Fibroblast of skin of abdomen (primary cell): ENCODE results near the gene GTF2I. TPM values are rescaled to one million over a fixed set of nuclear protein-coding genes. Genes with fewer than 3 reads are reported as not detected.
"Not testable (repeated sequence)": the region's sequence is repeated elsewhere in the genome, so short reads cannot be mapped to it uniquely, and the experiment has no call there.

Source experiments
- DNase-seq: peaks from one replicate; pipeline ENCODE4 v3.0.0-alpha.2; 2013
- polyA plus RNA-seq, 2 experiments: library from polyadenylated mRNA; unstranded; fragments of 120-200 nt; gene quantifications; one replicate each; pipeline ENCODE4 v1.2.1, GENCODE V29; 2013; ENCODE audit not compliant: insufficient read length in 2 of 2

Gene GTF2I
- polyA plus RNA-seq (2013, experiment 1 of 2; ENCODE audit: insufficient read length) = 108 TPM
- polyA plus RNA-seq (2013, experiment 2 of 2; ENCODE audit: insufficient read length) = 111 TPM

DNA sequence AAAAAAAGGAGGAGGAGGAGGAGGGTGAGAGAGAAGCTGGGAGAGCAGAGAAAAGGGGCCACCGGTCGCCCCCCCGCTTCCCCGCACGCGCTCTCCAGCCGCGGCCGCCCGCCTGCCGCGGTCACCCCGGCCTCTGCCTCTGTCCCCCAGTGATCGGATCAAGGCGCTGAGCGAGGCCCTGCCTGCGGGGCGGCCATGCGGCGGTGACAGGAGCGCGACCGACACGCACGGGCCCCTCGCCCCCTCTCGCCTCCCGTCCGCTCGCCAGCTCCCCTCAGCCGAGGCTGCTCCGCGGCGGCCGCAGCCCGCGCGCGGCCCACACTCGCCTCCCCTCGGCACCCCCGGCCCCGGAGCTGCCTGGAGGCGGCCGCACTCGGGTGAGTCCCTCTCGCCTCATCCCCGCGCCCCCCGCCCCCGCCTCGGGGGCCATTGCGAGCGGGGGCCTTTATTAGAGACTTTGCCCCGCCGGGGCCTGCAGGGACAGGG is at the start of gene GTF2I:
Gene GTF2I (plus strand): TSS at position 27 of the 486 bp plus-strand sequence. CDS start 31,411 bp downstream, outside the sequence.
- DNase-seq = no peak

DNA sequence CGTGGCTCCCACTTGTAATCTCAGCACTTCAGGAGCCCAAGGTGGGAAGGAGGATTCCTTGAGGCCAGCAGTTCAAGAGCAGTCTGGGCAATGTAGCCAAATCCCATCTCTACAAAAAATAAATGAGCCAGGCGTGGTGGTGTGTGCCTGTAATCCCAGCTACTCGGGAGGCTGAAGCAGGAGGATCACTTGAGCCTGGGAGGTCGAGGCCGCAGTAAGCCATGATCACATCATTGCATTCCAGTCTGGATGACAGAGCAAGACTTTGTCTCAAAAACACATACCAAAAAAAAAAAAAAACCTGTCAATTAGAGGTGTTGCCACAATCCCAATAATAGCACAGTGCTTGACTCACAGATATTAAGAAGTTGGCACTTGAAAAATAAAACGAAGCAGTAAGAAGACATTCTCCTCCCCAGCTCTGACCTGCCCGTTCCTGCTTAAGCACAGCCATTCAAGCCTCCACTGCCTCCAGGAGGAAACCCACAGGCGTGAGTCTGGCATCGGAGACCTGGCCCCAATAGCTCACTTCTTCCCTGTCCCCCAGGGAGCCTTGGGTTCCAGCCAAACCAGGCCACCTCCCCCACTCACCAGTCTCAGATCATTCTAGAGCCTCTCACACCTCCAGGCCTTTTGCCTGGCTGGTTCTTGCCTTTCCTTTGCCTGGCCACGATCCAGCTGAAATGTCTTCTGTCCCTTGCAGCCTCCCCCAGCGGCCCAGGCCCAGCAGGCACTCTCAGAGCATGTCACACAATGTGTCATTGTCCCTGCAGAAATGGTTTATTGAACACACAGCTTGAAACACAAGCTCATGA is 45.3 kb upstream of the GTF2I start:
- peak; percentile 28 for DNase-seq

DNA sequence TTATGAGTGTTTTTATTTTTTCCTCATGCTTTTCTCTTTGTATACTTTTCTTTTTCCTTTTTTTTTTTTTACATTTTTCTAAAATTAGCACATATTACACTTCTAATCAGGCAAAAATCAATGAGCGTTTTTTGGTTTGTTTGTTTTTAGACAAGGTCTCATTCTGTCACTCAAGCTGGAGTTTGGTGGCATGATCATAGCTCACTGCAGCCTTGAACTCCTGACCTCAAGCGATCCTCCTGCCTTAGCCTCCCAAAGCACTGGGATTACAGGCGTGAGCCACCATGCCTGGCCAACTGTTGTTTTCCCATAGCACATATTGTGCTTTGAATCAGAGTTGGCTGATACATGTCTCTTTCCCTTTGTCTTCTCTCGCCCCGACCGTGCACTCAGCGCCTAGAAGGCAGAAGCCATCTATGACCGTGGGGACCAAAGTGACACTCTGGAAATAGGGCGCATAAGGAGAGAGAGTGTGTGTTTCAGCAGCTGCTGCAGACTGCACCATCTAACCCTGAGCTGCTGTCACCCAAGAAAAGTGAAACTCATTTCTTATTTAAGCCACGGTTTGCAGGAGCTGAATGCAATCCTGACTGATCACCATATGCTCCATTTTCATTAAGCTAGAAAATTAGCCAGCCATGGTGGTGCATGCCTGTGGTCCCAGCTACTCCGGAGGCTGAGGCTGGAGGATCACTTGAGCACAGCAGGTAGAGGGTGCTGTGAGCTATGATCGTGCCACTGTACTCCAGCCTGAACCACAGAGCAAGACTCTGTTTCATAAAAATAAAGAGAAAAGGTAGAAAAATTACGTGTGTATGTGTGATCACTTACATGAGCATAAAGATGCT is 41.4 kb upstream of the GTF2I start:
- DNase-seq = no peak

- no peak for DNase-seq
These were observed 40.3 kb upstream of the GTF2I start for GRCh38 chr7:74617180-74617744.

DNA sequence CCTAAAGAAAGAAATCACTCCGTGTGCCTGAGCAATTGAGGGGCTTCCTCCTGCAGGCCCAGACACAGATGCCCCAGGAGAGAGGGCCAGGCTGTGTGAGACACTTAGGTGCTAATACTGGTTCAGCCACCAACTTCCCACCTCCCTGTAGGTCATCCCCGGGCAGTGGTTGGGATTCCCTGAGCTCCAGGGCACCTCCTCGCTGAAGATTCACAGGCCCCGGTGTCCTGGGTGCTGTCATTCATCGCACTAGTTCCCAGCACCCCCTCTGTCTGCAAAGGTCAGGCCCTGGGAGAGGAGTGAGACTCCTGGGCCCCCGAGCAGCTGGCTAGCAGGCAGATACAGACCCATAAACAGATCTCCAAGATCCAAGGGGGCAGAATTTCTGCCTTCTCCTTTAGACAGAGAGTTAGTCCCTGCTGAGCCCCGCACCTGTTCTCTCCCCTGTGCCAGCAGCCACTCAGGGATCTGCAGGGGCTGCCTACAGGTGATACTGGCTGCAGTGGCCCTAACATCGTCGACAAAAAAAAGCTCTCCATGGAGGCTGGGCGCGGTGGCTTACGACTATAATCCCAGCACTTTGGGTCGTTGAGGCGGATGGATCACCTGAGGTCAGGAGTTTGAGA is 38.2 kb upstream of the GTF2I start:
- no peak for DNase-seq

GRCh38 chr7:74622228-74622749 is 35.2 kb upstream of the GTF2I start:
- no peak for DNase-seq

DNA sequence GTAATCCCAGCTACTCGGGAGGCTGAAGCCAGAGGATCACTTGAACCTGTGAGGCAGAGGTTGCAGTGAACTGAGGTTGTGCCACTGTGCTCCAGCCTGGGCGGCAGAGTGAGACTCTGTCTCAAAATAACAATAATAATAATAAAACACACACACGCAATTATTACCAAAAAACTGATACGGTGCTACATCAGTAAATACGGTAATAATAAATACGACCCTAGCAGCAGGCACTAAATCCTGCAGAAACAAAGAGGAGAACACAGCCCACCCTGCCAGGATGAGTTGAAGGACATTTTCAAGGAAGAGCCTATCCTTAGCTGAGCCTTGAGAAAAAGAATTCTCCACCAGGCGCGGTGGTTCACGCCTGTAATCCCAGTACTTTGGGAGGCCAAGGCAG is 34.4 kb upstream of the GTF2I start:
- DNase-seq = no peak

DNA sequence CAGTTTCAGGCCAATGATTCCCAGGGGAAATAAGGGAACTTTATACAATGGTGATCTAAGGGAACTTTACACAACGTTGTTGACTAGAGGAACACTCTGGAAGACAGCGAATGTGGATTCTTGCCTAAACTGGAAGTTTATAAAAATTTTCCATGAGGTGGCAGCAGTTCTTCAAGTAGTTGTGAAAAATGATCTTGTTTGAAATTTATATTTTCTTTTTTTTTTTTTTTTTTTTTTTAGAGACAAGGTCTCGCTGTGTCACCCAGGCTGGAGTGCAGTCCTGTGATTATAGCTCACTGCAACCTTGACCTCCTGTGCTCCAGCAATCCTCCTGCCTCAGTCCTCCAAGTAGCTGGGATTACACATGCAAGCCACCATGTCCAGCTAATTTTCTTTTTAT is 32.1 kb upstream of the GTF2I start:
- DNase-seq = peak; percentile 42

GRCh38 chr7:74627661-74628411 is 29.7 kb upstream of the GTF2I start:
- peak; percentile 48 for DNase-seq

- no peak for DNase-seq
These were observed 25.0 kb upstream of the GTF2I start for GRCh38 chr7:74632505-74632904.

DNA sequence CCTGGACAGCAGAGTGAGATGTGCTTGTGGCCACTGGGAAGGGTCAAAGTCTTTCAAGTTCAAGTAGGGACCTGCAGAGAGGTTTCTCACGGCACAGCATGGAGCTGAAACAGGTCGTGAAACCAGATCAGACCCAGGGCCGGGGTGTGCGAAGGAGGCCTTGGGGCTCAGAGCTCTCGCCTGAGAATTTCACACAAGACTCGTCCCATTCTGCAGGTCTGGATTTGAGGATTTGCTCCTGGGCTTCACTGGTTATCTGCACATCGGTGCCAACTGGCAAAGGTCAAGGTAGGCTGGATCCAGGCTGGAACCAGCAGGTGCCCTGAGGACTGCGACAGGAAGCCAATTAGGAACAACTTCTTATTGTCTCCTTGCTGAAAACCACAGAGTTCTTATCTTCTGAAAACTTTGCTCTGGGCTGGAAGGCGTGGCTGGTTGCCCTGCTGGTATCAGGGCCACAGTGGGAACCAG is 24.0 kb upstream of the GTF2I start:
- no peak for DNase-seq

DNA sequence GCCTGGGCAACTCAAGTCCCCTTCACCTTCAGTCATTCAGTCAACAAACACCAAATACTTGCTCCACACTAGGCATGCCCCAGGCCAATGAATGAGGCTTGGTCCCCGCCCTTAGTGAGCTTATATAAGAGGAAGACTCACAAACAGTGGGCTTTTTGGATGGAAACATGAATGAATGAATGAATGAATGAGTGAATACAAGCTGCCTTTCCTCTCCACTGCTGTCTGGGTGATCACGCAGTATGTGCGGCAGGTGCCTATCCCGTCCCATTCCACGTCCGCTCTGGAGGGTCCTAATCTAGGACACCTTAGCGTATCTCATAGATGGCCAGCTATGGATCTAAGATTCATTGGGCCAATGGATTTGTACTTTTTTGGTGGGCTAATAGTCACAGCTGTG is 19.8 kb upstream of the GTF2I start:
- DNase-seq = no peak

- DNase-seq = peak; percentile 23
These were observed 7.5 kb upstream of the GTF2I start for GRCh38 chr7:74650055-74650454.

DNA sequence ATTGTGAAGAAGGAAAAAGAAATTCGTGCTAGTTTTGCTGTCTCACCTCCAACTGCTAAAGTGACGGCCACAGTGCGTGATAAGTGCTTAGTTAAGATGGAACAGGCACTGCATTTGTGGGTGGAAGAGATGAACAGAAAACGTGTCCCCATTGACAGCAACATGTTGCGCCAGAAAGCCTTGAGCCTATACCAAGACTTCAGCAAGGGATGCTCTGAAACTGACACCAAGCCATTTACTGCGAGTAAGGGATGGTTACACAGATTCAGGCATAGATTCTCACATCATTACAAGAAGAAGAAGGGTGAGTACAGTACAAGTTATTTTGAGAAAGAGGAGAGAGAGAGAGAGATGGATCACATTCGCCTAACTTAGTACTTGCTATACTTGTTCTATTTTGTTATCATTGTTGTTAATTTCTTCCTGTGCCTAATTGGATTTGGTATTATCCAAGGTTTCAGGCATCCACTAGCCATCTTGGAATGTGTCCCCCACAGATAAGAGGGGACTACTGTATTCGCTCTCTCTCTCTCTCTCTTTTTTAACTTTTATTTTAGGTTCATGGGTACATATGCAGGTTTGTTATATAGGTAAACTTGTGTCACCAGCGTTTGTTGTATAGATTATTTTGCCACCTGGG is 6.9 kb upstream of the GTF2I start:
- DNase-seq = not testable (repeated sequence)

DNA sequence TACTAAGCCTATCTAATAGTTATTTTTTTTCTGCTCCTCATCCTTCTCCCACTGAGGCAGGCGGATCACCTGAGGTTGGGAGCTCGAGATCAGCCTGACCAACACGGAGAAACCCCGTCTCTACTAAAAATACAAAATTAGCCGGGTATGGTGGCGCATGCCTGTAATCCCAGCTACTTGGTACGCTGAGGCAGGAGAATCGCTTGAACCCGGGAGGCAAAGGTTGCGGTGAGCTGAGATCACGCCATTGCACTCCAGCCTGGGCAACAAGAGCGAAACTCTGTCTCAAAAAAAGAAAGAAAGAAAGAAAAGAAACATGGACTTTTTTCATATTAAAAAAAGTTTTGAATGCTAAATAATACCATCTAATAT is 6.4 kb upstream of the GTF2I start:
- DNase-seq = not testable (repeated sequence)

GRCh38 chr7:74653686-74654181 is 3.8 kb upstream of the GTF2I start:
- DNase-seq = no peak

GRCh38 chr7:74654811-74655210 is 2.7 kb upstream of the GTF2I start:
- no peak for DNase-seq

DNA sequence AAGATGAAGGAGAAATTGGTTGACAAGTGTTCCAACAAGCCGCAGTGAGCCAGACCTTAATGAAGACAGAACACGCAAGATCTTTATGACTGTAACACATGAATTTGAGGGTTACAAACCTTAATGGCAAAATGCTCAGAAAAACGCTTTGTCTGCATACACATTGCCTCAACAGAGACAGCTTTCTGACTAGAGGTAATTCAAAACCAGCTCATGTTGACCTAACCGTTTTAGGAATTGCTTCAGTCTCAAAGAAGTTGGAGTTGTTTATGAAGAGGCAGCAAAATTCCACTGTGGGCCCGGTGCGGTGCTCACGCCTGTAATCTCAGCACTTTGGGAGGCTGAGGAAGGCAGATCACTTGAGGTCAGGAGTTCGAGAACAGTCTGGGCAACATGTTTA is 2.2 kb upstream of the GTF2I start:
- DNase-seq = no peak

GRCh38 chr7:74655768-74656440 is 1.6 kb upstream of the GTF2I start:
- DNase-seq = no peak

- DNase-seq = peak; percentile 28
These were observed 1.1 kb upstream of the GTF2I start for GRCh38 chr7:74656441-74656836.
